Choroid plexus epithelial cell (primary cell): Measurements from ENCODE around the gene CDK14.
A peak's percentile ranks its signal among the peaks of the same experiment; 100 is the strongest.

Experiments used
- DNase-seq: peaks from one replicate; pipeline ENCODE4 v3.0.0-alpha.2; 2010; ENCODE audit warnings: low read depth
- H3K4me3 ChIP-seq: 2 replicates; pipeline ENCODE4 v1.5.1; 2011; ENCODE audit warnings: low read depth, mild to moderate bottlenecking, control low read depth, low read length, moderate library complexity
- TF ChIP-seq, protein P1 (sequence below): conservative IDR thresholded peaks from 2 replicates; pipeline ENCODE4 v1.5.1; 2011; ENCODE audit warnings: low read depth, mild to moderate bottlenecking, control low read depth, inconsistent platforms, low read length, moderate library complexity

The CDK14 gene

DNA sequence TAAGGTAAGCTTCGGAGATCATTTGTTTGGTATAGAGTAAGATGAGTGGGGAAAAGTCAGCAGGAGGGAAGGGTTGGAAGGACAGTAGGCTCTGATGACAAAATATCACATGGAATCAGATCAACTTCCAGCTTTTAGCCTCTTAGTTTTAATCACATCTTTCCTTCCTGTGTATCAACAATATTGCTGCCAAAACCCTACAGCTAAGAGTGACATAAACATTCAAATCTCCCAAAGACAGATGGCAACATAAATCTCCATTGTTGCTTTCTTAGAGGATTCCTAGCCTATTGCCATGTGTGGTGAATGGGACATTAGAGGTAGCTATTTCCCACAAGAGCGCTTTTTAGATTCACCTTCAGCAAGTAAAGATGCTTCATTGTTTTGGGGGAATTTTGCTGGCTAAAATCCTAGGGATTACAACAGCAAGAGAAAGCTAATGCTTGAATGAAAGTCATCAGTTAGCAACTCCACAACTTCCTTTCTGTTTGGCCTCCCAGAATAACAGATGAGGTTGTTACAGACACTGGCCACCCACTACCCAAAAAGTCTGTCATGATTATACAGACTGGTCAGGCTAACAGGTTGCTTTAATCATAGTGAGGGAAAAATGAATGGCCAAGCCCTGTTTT lies 632.9 kb downstream of the CDK14 start:
- TF ChIP-seq, protein P1, sequence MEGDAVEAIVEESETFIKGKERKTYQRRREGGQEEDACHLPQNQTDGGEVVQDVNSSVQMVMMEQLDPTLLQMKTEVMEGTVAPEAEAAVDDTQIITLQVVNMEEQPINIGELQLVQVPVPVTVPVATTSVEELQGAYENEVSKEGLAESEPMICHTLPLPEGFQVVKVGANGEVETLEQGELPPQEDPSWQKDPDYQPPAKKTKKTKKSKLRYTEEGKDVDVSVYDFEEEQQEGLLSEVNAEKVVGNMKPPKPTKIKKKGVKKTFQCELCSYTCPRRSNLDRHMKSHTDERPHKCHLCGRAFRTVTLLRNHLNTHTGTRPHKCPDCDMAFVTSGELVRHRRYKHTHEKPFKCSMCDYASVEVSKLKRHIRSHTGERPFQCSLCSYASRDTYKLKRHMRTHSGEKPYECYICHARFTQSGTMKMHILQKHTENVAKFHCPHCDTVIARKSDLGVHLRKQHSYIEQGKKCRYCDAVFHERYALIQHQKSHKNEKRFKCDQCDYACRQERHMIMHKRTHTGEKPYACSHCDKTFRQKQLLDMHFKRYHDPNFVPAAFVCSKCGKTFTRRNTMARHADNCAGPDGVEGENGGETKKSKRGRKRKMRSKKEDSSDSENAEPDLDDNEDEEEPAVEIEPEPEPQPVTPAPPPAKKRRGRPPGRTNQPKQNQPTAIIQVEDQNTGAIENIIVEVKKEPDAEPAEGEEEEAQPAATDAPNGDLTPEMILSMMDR, result no peak

GRCh38 chr7:91230100-91230499 lies 634.0 kb downstream of the CDK14 start:
- TF ChIP-seq, protein P1, result no peak
- no peak overlapping the region for H3K4me3 ChIP-seq
- DNase-seq, result no peak

More for the DNA sequence above, 632.9 kb downstream of the CDK14 start:
- no peak overlapping the region for H3K4me3 ChIP-seq
- no peak for DNase-seq

DNA sequence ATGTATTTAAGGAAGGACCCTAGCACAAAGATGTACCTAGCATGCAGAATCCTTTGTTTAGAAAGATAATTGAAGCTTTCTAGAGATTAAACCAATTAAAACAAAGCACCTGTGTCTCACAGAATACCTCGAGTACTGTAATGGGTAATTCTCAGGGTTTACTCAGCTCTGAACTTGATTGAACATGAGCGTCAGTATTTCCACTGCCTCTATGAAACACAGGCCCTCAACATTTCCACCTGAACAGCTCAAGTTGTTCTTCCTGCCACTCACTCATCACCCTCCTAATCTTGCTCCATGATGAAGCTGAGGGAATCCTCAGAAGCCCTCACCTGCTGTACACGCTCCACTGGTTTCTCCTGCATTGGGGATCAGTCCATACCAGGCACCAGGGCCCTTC lies 634.4 kb downstream of the CDK14 start:
- DNase-seq, result no peak
- no peak overlapping the region for H3K4me3 ChIP-seq
- TF ChIP-seq, protein P1, result no peak

DNA sequence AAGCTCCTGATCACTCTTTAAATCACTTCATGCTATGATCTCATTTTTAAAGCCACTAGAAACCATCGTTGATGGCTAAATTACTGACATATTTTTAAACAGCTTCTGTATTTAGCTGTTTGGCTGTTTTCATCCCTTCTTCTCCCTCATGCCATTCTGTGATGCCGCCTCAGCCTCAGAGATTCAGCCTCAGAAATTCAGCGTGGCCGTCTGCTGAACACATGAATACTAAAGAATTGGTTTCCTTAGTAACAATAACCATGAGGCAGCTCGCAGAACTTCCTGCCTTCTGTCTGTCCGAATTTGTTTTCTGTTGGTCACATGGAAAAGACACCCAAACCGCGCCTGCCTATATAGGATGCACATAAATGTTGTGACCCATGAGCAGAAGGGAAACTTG lies 637.1 kb downstream of the CDK14 start:
- H3K4me3 ChIP-seq, result no peak overlapping the region
- DNase-seq, result no peak
- TF ChIP-seq, protein P1, result no peak

- H3K4me3 ChIP-seq, result no peak overlapping the region
- TF ChIP-seq, protein P1, result no peak
- DNase-seq, result peak; percentile 46
Observed at GRCh38 chr7:91235211-91235832, 639.2 kb downstream of the CDK14 start.

DNA sequence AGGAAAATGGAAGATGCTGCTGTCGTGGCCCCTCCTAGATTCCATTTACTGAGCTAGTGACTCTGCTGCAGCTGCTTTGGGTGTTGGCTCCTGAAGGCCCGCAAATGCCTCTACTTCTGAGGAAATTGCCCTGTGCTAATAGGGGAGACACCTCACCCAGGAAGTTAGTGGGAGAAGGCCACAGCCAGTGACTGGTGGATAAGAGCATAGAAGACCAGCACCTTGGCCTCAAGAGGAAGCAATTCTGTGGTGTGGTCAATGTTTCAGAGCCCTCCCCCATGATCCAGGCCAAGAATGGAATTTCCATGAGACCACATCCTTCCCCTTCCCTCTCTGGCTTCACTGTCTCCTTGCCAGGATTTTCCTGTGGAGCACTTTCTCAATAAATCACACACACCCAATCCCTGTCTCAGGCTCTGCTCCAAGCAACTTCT lies 643.1 kb downstream of the CDK14 start:
- TF ChIP-seq, protein P1, result no peak
- peak; percentile 85 for DNase-seq
- no peak overlapping the region for H3K4me3 ChIP-seq

GRCh38 chr7:91239772-91240171 lies 643.7 kb downstream of the CDK14 start:
- no peak for DNase-seq
- TF ChIP-seq, protein P1, result no peak
- no peak overlapping the region for H3K4me3 ChIP-seq
